ENCODE results near the gene A3GALT2. TPM values are rescaled to one million over a fixed set of nuclear protein-coding genes. Genes with fewer than 3 reads are reported as not detected.

Gene A3GALT2
- total and polyA plus RNA-seq, 4 donors: not detected

DNA sequence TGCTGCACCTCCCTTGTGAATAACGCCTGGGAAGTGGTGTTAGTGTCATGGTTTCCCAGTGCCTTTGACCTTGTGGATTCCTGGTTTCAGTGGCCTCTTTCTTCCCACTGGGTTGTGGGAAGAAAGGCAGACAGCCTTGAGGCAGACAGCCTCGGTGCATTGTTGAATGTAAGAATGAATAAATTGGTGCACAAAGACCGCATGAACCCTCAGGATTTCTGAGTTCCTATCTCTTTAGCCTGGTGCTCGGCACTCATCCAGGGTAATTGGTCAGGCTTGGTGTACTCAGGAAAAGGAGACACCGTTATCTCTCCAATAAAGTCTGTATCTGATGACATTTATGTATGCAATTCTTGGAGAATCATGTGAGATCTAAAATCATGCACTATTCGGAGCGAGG lies 59.6 kb downstream of the A3GALT2 start:
- H3K27me3 ChIP-seq (ENCODE audit: control insufficient read depth in 4 of 4, insufficient read depth in 4 of 4, low read length in 3 of 4): no peaks in the 10 kb centered on the region
- WGBS: 80% methylated on average over 7 of the region's 7 CpGs
- H3K36me3 ChIP-seq (ENCODE audit: control insufficient read depth in 4 of 4, insufficient read depth in 3 of 4, low read depth in 1 of 4, low read length in 3 of 4): no peaks in the 10 kb centered on the region
- no peak overlapping the region for H3K4me3 ChIP-seq (ENCODE audit: low read depth in 1 of 3, low read length in 3 of 3)
- TF ChIP-seq, protein P1, sequence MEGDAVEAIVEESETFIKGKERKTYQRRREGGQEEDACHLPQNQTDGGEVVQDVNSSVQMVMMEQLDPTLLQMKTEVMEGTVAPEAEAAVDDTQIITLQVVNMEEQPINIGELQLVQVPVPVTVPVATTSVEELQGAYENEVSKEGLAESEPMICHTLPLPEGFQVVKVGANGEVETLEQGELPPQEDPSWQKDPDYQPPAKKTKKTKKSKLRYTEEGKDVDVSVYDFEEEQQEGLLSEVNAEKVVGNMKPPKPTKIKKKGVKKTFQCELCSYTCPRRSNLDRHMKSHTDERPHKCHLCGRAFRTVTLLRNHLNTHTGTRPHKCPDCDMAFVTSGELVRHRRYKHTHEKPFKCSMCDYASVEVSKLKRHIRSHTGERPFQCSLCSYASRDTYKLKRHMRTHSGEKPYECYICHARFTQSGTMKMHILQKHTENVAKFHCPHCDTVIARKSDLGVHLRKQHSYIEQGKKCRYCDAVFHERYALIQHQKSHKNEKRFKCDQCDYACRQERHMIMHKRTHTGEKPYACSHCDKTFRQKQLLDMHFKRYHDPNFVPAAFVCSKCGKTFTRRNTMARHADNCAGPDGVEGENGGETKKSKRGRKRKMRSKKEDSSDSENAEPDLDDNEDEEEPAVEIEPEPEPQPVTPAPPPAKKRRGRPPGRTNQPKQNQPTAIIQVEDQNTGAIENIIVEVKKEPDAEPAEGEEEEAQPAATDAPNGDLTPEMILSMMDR (IDR thresholded peaks at IDR 0.05; ENCODE audit: low read depth, low read length, missing input control): no peak
- TF ChIP-seq YY1 (IDR thresholded peaks at IDR 0.05) (no peak), FOXA1 (IDR thresholded peaks at IDR 0.05) (no peak)
- no peak overlapping the region for H3K27ac ChIP-seq (ENCODE audit: low read depth in 1 of 2, low read length in 2 of 2)
- H3K9me3 ChIP-seq (ENCODE audit: control insufficient read depth in 4 of 4, low read length in 3 of 4): no peaks in the 10 kb centered on the region
- H3K9ac ChIP-seq (ENCODE audit: low read depth in 1 of 2, low read length in 2 of 2): no peak overlapping the region
- peaks cover 11 to 31% (median 21%) of the 10 kb centered on the region in 4 donors for H3K4me1 ChIP-seq (ENCODE audit: control insufficient read depth in 4 of 4, insufficient read depth in 4 of 4, low read length in 3 of 4)
- DNase-seq (ENCODE audit: low spot score): no peak

DNA sequence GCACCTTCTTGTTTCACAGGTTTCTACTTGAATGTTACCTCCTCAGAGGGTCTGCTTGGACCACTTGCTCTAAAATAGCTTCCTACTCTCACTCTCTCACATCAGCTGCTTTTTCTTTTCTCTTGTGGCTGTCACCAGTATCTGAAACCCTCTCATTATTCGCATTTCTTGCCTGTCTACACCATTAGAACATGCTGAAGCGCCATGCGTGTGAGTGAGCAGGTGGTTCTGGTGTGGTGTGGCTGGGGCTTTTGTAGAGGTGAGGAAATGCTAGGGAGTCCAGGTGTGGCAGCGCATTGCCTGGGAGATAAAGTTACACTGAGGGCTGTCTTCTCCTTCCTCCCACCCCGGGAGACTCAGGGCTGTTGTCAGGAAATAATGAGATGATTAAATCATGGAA lies 60.5 kb downstream of the A3GALT2 start:
- Histone ChIP-seq H3K9me3 (ENCODE audit: control insufficient read depth in 4 of 4, low read length in 3 of 4) (no peaks in the 10 kb centered on the region), H3K27ac (ENCODE audit: low read depth in 1 of 2, low read length in 2 of 2) (no peak overlapping the region), H3K36me3 (ENCODE audit: control insufficient read depth in 4 of 4, insufficient read depth in 3 of 4, low read depth in 1 of 4, low read length in 3 of 4) (no peaks in the 10 kb centered on the region), H3K27me3 (ENCODE audit: control insufficient read depth in 4 of 4, insufficient read depth in 4 of 4, low read length in 3 of 4) (no peaks in the 10 kb centered on the region), H3K9ac (ENCODE audit: low read depth in 1 of 2, low read length in 2 of 2) (no peak overlapping the region), H3K4me3 (ENCODE audit: low read depth in 1 of 3, low read length in 3 of 3) (no peak overlapping the region), H3K4me1 (ENCODE audit: control insufficient read depth in 4 of 4, insufficient read depth in 4 of 4, low read length in 3 of 4) (peaks cover 11 to 27% (median 21%) of the 10 kb centered on the region in 4 donors)
- no peak for DNase-seq (ENCODE audit: low spot score)
- 87% methylated on average over 5 of the region's 5 CpGs for WGBS
- no peak for TF ChIP-seq RAD21 (IDR thresholded peaks at IDR 0.05)
- TF ChIP-seq, protein P2, sequence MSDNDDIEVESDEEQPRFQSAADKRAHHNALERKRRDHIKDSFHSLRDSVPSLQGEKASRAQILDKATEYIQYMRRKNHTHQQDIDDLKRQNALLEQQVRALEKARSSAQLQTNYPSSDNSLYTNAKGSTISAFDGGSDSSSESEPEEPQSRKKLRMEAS (IDR thresholded peaks at IDR 0.05): no peak
- TF ChIP-seq, protein P3, sequence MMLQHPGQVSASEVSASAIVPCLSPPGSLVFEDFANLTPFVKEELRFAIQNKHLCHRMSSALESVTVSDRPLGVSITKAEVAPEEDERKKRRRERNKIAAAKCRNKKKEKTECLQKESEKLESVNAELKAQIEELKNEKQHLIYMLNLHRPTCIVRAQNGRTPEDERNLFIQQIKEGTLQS (IDR thresholded peaks at IDR 0.05): no peak
- no peak for TF ChIP-seq YY1 (IDR thresholded peaks at IDR 0.05)
- TF ChIP-seq, protein P4, sequence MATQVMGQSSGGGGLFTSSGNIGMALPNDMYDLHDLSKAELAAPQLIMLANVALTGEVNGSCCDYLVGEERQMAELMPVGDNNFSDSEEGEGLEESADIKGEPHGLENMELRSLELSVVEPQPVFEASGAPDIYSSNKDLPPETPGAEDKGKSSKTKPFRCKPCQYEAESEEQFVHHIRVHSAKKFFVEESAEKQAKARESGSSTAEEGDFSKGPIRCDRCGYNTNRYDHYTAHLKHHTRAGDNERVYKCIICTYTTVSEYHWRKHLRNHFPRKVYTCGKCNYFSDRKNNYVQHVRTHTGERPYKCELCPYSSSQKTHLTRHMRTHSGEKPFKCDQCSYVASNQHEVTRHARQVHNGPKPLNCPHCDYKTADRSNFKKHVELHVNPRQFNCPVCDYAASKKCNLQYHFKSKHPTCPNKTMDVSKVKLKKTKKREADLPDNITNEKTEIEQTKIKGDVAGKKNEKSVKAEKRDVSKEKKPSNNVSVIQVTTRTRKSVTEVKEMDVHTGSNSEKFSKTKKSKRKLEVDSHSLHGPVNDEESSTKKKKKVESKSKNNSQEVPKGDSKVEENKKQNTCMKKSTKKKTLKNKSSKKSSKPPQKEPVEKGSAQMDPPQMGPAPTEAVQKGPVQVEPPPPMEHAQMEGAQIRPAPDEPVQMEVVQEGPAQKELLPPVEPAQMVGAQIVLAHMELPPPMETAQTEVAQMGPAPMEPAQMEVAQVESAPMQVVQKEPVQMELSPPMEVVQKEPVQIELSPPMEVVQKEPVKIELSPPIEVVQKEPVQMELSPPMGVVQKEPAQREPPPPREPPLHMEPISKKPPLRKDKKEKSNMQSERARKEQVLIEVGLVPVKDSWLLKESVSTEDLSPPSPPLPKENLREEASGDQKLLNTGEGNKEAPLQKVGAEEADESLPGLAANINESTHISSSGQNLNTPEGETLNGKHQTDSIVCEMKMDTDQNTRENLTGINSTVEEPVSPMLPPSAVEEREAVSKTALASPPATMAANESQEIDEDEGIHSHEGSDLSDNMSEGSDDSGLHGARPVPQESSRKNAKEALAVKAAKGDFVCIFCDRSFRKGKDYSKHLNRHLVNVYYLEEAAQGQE (IDR thresholded peaks at IDR 0.05): no peak
- no peak for TF ChIP-seq FOXA2 (IDR thresholded peaks at IDR 0.05)
- TF ChIP-seq GABPA (IDR thresholded peaks at IDR 0.05 in 1 of 2, conservative IDR thresholded peaks at IDR 0.05 in 1 of 2): no peak
- TF ChIP-seq, protein P1 (IDR thresholded peaks at IDR 0.05; ENCODE audit: low read depth, low read length, missing input control): no peak
- no peak for TF ChIP-seq SP1 (IDR thresholded peaks at IDR 0.05)
- TF ChIP-seq TAF1 (conservative IDR thresholded peaks at IDR 0.05): no peak
- TF ChIP-seq, protein P5, sequence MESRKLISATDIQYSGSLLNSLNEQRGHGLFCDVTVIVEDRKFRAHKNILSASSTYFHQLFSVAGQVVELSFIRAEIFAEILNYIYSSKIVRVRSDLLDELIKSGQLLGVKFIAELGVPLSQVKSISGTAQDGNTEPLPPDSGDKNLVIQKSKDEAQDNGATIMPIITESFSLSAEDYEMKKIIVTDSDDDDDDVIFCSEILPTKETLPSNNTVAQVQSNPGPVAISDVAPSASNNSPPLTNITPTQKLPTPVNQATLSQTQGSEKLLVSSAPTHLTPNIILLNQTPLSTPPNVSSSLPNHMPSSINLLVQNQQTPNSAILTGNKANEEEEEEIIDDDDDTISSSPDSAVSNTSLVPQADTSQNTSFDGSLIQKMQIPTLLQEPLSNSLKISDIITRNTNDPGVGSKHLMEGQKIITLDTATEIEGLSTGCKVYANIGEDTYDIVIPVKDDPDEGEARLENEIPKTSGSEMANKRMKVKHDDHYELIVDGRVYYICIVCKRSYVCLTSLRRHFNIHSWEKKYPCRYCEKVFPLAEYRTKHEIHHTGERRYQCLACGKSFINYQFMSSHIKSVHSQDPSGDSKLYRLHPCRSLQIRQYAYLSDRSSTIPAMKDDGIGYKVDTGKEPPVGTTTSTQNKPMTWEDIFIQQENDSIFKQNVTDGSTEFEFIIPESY (IDR thresholded peaks at IDR 0.05): no peak
- TF ChIP-seq NR2F2 (IDR thresholded peaks at IDR 0.05): no peak
- no peak for TF ChIP-seq JUND (IDR thresholded peaks at IDR 0.05)
- no peak for TF ChIP-seq RXRA (IDR thresholded peaks at IDR 0.05)
- no peak for TF ChIP-seq FOXA1 (IDR thresholded peaks at IDR 0.05)
- no peak for TF ChIP-seq EGR1 (IDR thresholded peaks at IDR 0.05; ENCODE audit: low read depth in 2 of 2)
